Measurements from ENCODE around the gene BCAN. TPM values are rescaled to one million over a fixed set of nuclear protein-coding genes. Genes with fewer than 3 reads are reported as not detected.

The BCAN gene
- total RNA-seq, 1 experiment from 2014 or later, result 0.37 TPM

GRCh38 chr1:156640842-156641706 is 843 bp upstream of the BCAN start:
- no peak for TF ChIP-seq CTCF (IDR thresholded peaks at IDR 0.05; ENCODE audit: unreplicated experiment)
- no peak overlapping the region for H3K27ac Mint-ChIP-seq (ENCODE audit: low read depth, unreplicated experiment)
- intact Hi-C loops (cut with micrococcal nuclease), result no loop called here
- H3K36me3 Mint-ChIP-seq (ENCODE audit: insufficient read depth, unreplicated experiment), result peaks cover 13% of the 10 kb centered on the region
- H3K27me3 Mint-ChIP-seq (ENCODE audit: insufficient read depth, unreplicated experiment), result peaks cover 43% of the 10 kb centered on the region
- no peak for DNase-seq (ENCODE audit: unreplicated experiment)
- H3K4me1 Mint-ChIP-seq (ENCODE audit: insufficient read depth, unreplicated experiment), result peaks cover 15% of the 10 kb centered on the region
- BruUV-seq (replicated peaks), result no TSS peak
- CTCF ChIA-PET, result interaction anchor here (0.6 to 6.5 kb wide), 6 partner anchors 13 to 665 kb away, joined by 4 to 56 read pairs (median 6); no protein-coding TSS in a partner anchor
- no peaks in the 10 kb centered on the region for H3K9me3 Mint-ChIP-seq (ENCODE audit: unreplicated experiment)
- H3K4me3 Mint-ChIP-seq (ENCODE audit: unreplicated experiment), result no peak overlapping the region
- POLR2A ChIA-PET, result no interaction called here

- H3K36me3 Mint-ChIP-seq (ENCODE audit: insufficient read depth, unreplicated experiment), result peaks cover 13% of the 10 kb centered on the region
- ChIA-PET CTCF (interaction anchor here (0.6 to 11.5 kb wide), 5 partner anchors 15 to 211 kb away, joined by 3 to 154 read pairs (median 15); no protein-coding TSS in a partner anchor), POLR2A (interaction anchor here (1.1 to 1.2 kb wide), 2 partner anchors 18 to 22 kb away, joined by 3 to 5 read pairs; no protein-coding TSS in a partner anchor)
- H3K4me1 Mint-ChIP-seq (ENCODE audit: insufficient read depth, unreplicated experiment), result peaks cover 15% of the 10 kb centered on the region
- no peak overlapping the region for H3K27ac Mint-ChIP-seq (ENCODE audit: low read depth, unreplicated experiment)
- no peaks in the 10 kb centered on the region for H3K9me3 Mint-ChIP-seq (ENCODE audit: unreplicated experiment)
- no TSS peak for BruUV-seq (replicated peaks)
- TF ChIP-seq CTCF (IDR thresholded peaks at IDR 0.05; ENCODE audit: unreplicated experiment), result no peak
- H3K4me3 Mint-ChIP-seq (ENCODE audit: unreplicated experiment), result no peak overlapping the region
- intact Hi-C loops (cut with micrococcal nuclease), result no loop called here
- peaks cover 35% of the 10 kb centered on the region for H3K27me3 Mint-ChIP-seq (ENCODE audit: insufficient read depth, unreplicated experiment)
- no peak for DNase-seq (ENCODE audit: unreplicated experiment)
Observed at GRCh38 chr1:156642265-156643048, 540 bp downstream of the BCAN start.

GRCh38 chr1:156643049-156643777 is 1.3 kb downstream of the BCAN start:
- peaks cover 13% of the 10 kb centered on the region for H3K36me3 Mint-ChIP-seq (ENCODE audit: insufficient read depth, unreplicated experiment)
- no peak for DNase-seq (ENCODE audit: unreplicated experiment)
- intact Hi-C loops (cut with micrococcal nuclease), result no loop called here
- peaks cover 15% of the 10 kb centered on the region for H3K4me1 Mint-ChIP-seq (ENCODE audit: insufficient read depth, unreplicated experiment)
- TF ChIP-seq CTCF (IDR thresholded peaks at IDR 0.05; ENCODE audit: unreplicated experiment), result no peak
- no TSS peak for BruUV-seq (replicated peaks)
- no peak overlapping the region for H3K4me3 Mint-ChIP-seq (ENCODE audit: unreplicated experiment)
- peaks cover 30% of the 10 kb centered on the region for H3K27me3 Mint-ChIP-seq (ENCODE audit: insufficient read depth, unreplicated experiment)
- H3K9me3 Mint-ChIP-seq (ENCODE audit: unreplicated experiment), result no peaks in the 10 kb centered on the region
- no peak overlapping the region for H3K27ac Mint-ChIP-seq (ENCODE audit: low read depth, unreplicated experiment)
- ChIA-PET POLR2A (interaction anchor here (1.1 to 1.2 kb wide), 2 partner anchors 18 to 23 kb away, joined by 3 to 5 read pairs; no protein-coding TSS in a partner anchor), CTCF (interaction anchor here (0.7 to 11.5 kb wide), 8 partner anchors 10 to 258 kb away, joined by 3 to 154 read pairs (median 10); no protein-coding TSS in a partner anchor)
